ENCODE measurements around the gene SH2D3A.

GRCh38 chr19:6733338-6734095, 33.7 kb downstream of the SH2D3A start:
- TF ChIP-seq POLR2A (IDR thresholded peaks at IDR 0.05) (no peak), CTCF (IDR thresholded peaks at IDR 0.05) (peak in 1 of 4 experiments; percentile 33), POLR2AphosphoS5 (IDR thresholded peaks at IDR 0.05) (no peak)
